Esophagus (tissue), 2 donors: ENCODE results near the gene ZNF536. TPM values are rescaled to one million over a fixed set of nuclear protein-coding genes. Genes with fewer than 3 reads are reported as not detected.

Source experiments
- H3K27ac ChIP-seq, 2 donors: one replicate each; pipeline ENCODE4 v1.5.1; 2013; ENCODE audit warnings: low read depth in 2 of 2, mild to moderate bottlenecking in 2 of 2, inconsistent platforms in 1 of 2, low read length in 1 of 2, moderate library complexity in 1 of 2
- H3K27me3 ChIP-seq, 2 donors: one replicate each; pipeline ENCODE4 v1.6.1; 2013; ENCODE audit warnings: low read length in 2 of 2, control low read depth in 1 of 2, mild to moderate bottlenecking in 1 of 2; ENCODE audit not compliant: insufficient read depth in 2 of 2, control insufficient read depth in 1 of 2
- H3K36me3 ChIP-seq, 2 donors: one replicate each; pipeline ENCODE4 v1.6.1; 2013; ENCODE audit warnings: low read length in 1 of 2; ENCODE audit not compliant: control insufficient read depth in 2 of 2, insufficient read depth in 2 of 2
- H3K4me1 ChIP-seq, 2 donors: one replicate each; pipeline ENCODE4 v1.6.1; 2013; ENCODE audit warnings: low read length in 1 of 2; ENCODE audit not compliant: control insufficient read depth in 2 of 2, insufficient read depth in 2 of 2
- H3K4me3 ChIP-seq, 2 donors: one replicate each; pipeline ENCODE4 v1.5.1; 2013; ENCODE audit warnings: low read length in 2 of 2, mild to moderate bottlenecking in 2 of 2, low read depth in 1 of 2, moderate library complexity in 1 of 2
- H3K9me3 ChIP-seq, 2 donors: one replicate each; pipeline ENCODE4 v1.6.1; 2013; ENCODE audit warnings: mild to moderate bottlenecking in 2 of 2, low read depth in 1 of 2, low read length in 1 of 2, moderate library complexity in 1 of 2; ENCODE audit not compliant: control insufficient read depth in 2 of 2, insufficient read depth in 1 of 2
- whole genome bisulfite sequencing, 2 donors: extraction: QIAGEN DNeasy Blood & Tissue Kit; methylation state at CpG; one replicate each; pipeline ENCODE4 v1.1.7; 2013; 5-methylcytosine and 5-hydroxymethylcytosine counted together
- polyA plus RNA-seq, 2 donors: library from polyadenylated mRNA; stranded (reverse); fragments of 200-250 nt; gene quantifications; one replicate each; pipeline ENCODE4 v1.2.3, GENCODE V29; 2013
- donor health status: healthy with polysubstance abuse.
- donor health status: Bipolar disorder and iron deficiency.

Gene ZNF536
- polyA plus RNA-seq, 2 donors, result 0.53 to 0.57 TPM

GRCh38 chr19:30530751-30531150, 158.6 kb downstream of the ZNF536 start:
- no peaks in the 10 kb centered on the region for H3K27me3 ChIP-seq
- H3K36me3 ChIP-seq, result no peaks in the 10 kb centered on the region
- no peaks in the 10 kb centered on the region for H3K4me1 ChIP-seq
- WGBS, 2 donors, result 66 to 69% methylated on average over 6 of the region's 6 CpGs
- no peak overlapping the region for H3K27ac ChIP-seq
- H3K4me3 ChIP-seq, result no peak overlapping the region
- H3K9me3 ChIP-seq, result no peaks in the 10 kb centered on the region

- no peaks in the 10 kb centered on the region for H3K9me3 ChIP-seq
- no peaks in the 10 kb centered on the region for H3K36me3 ChIP-seq
- 67 to 73% methylated on average over 9 of the region's 9 CpGs for WGBS, 2 donors
- H3K4me3 ChIP-seq, result no peak overlapping the region
- no peaks in the 10 kb centered on the region for H3K4me1 ChIP-seq
- no peaks in the 10 kb centered on the region for H3K27me3 ChIP-seq
- no peak overlapping the region for H3K27ac ChIP-seq
Measured at GRCh38 chr19:30535011-30535410, 162.8 kb downstream of the ZNF536 start.

GRCh38 chr19:30536975-30537374, 164.8 kb downstream of the ZNF536 start:
- no peak overlapping the region for H3K4me3 ChIP-seq
- 78 to 80% methylated on average over 7 of the region's 7 CpGs for WGBS, 2 donors
- no peak overlapping the region for H3K27ac ChIP-seq

GRCh38 chr19:30539315-30539714, 167.1 kb downstream of the ZNF536 start:
- no peak overlapping the region for H3K27ac ChIP-seq
- no peaks in the 10 kb centered on the region for H3K4me1 ChIP-seq
- H3K27me3 ChIP-seq, result no peaks in the 10 kb centered on the region
- H3K4me3 ChIP-seq, result no peak overlapping the region
- H3K36me3 ChIP-seq, result no peaks in the 10 kb centered on the region
- H3K9me3 ChIP-seq, result no peaks in the 10 kb centered on the region
- WGBS, 2 donors, result 81 to 83% methylated on average over 4 of the region's 4 CpGs

More at GRCh38 chr19:30536975-30537374, 164.8 kb downstream of the ZNF536 start:
- H3K9me3 ChIP-seq, result no peaks in the 10 kb centered on the region
- no peaks in the 10 kb centered on the region for H3K36me3 ChIP-seq
- H3K27me3 ChIP-seq, result no peaks in the 10 kb centered on the region
- H3K4me1 ChIP-seq, result no peaks in the 10 kb centered on the region

GRCh38 chr19:30539981-30540380, 167.8 kb downstream of the ZNF536 start:
- 85 to 91% methylated on average over 11 of the region's 11 CpGs for WGBS, 2 donors
- H3K27ac ChIP-seq, result no peak overlapping the region
- H3K27me3 ChIP-seq, result no peaks in the 10 kb centered on the region
- no peaks in the 10 kb centered on the region for H3K36me3 ChIP-seq
- no peak overlapping the region for H3K4me3 ChIP-seq
- no peaks in the 10 kb centered on the region for H3K9me3 ChIP-seq
- H3K4me1 ChIP-seq, result no peaks in the 10 kb centered on the region

- H3K4me3 ChIP-seq, result no peak overlapping the region
- 71 to 74% methylated on average over 6 of the region's 6 CpGs for whole genome bisulfite sequencing, 2 donors
- no peaks in the 10 kb centered on the region for H3K36me3 ChIP-seq
- no peaks in the 10 kb centered on the region for H3K9me3 ChIP-seq
- H3K27ac ChIP-seq, result no peak overlapping the region
- no peaks in the 10 kb centered on the region for H3K27me3 ChIP-seq
- H3K4me1 ChIP-seq, result no peaks in the 10 kb centered on the region
Measured at GRCh38 chr19:30540761-30541160, 168.6 kb downstream of the ZNF536 start.

- Histone ChIP-seq H3K36me3 (no peaks in the 10 kb centered on the region), H3K27ac (no peak overlapping the region), H3K27me3 (no peaks in the 10 kb centered on the region), H3K4me3 (no peak overlapping the region), H3K9me3 (no peaks in the 10 kb centered on the region), H3K4me1 (no peaks in the 10 kb centered on the region)
Measured at GRCh38 chr19:30541575-30541974, 169.4 kb downstream of the ZNF536 start.

- H3K4me3 ChIP-seq, result no peak overlapping the region
- H3K4me1 ChIP-seq, result no peaks in the 10 kb centered on the region
- H3K36me3 ChIP-seq, result no peaks in the 10 kb centered on the region
- no peaks in the 10 kb centered on the region for H3K9me3 ChIP-seq
- H3K27me3 ChIP-seq, result no peaks in the 10 kb centered on the region
- WGBS, 2 donors, result 88 to 89% methylated on average over 9 of the region's 9 CpGs
- no peak overlapping the region for H3K27ac ChIP-seq
Measured at GRCh38 chr19:30543243-30543945, 171.2 kb downstream of the ZNF536 start.

- Histone ChIP-seq H3K9me3 (no peaks in the 10 kb centered on the region), H3K27me3 (no peaks in the 10 kb centered on the region), H3K4me3 (no peak overlapping the region), H3K36me3 (no peaks in the 10 kb centered on the region), H3K27ac (no peak overlapping the region), H3K4me1 (no peaks in the 10 kb centered on the region)
- 90 to 91% methylated on average over 7 of the region's 7 CpGs for WGBS, 2 donors
Measured at GRCh38 chr19:30545752-30546151, 173.6 kb downstream of the ZNF536 start.

GRCh38 chr19:30546332-30546731, 174.1 kb downstream of the ZNF536 start:
- H3K36me3 ChIP-seq, result no peaks in the 10 kb centered on the region
- no peak overlapping the region for H3K4me3 ChIP-seq
- H3K9me3 ChIP-seq, result no peaks in the 10 kb centered on the region
- H3K27ac ChIP-seq, result no peak overlapping the region
- H3K27me3 ChIP-seq, result no peaks in the 10 kb centered on the region
- H3K4me1 ChIP-seq, result peaks cover 0 to 1% of the 10 kb centered on the region in 2 donors
- WGBS, 2 donors, result 67 to 71% methylated on average over 6 of the region's 6 CpGs
